Uterine smooth muscle cell (primary cell): ENCODE results near the gene PFN2. TPM values are rescaled to one million over a fixed set of nuclear protein-coding genes. Genes with fewer than 3 reads are reported as not detected.

ENCODE experiments used
- total RNA-seq: library from RNA; depleted of rRNA; stranded (reverse); fragments of >200 nt; gene quantifications from 2 replicates; pipeline ENCODE4 v1.2.3, GENCODE V29; 2014

The PFN2 gene, protein sequence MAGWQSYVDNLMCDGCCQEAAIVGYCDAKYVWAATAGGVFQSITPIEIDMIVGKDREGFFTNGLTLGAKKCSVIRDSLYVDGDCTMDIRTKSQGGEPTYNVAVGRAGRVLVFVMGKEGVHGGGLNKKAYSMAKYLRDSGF
- 286 and 403 TPM in 2 replicates for total RNA-seq

DNA sequence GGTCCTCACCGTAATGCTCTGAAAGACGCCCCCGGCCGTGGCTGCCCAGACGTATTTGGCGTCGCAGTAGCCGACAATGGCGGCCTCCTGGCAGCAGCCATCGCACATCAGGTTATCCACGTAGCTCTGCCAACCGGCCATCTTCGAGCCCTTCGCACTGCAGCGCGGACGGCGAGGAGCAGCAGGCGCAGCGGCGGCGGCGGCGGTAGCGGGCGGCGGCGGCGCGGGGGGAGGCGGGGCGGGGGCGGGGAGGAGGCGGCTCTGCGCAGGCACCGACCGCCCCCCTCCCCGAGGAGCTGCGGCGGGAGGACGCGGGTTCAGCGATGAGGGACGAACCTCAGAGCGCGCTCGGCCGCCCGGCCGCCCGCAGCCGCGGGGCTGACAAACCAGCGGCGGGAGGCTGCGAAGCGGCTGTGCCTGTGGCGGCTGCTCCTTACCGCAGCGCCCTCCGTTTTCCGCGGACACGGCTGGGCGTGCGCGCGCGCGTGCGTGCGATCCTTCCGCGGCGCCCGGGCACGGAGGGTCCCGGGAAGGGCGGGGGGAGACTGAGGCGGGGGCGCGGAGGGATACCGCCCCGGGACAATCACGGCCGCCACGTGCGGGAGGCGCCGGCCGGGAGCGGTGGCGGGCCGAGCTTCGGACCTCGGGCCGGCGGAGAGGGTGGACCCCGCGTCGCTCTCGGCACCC is at the start of gene PFN2:
Gene PFN2 (minus strand): TSS at position 180 of the 687 bp plus-strand sequence. CDS start 39 bp downstream, at position 141.

Other genes starting within 250 kb of the PFN2 start
- 26.8 and 28.4 TPM in 2 replicates for gene COMMD2, start 218.4 kb downstream of the PFN2 start, total RNA-seq
- not detected in 2 replicates for gene ANKUB1, start 178.3 kb downstream of the PFN2 start, total RNA-seq
- 60.5 and 66.1 TPM in 2 replicates for gene RNF13, start 157.7 kb downstream of the PFN2 start, total RNA-seq